ENCODE measurements around the gene PSMD1.

- TF ChIP-seq ZC3H10 (CRISPR knock-in tag; IDR thresholded peaks at IDR 0.05): no peak
- TF ChIP-seq RARB (CRISPR knock-in tag; IDR thresholded peaks at IDR 0.05): no peak
- TF ChIP-seq GLIS3 (CRISPR knock-in tag; IDR thresholded peaks at IDR 0.05): no peak
- TF ChIP-seq CREB5 (CRISPR knock-in tag; IDR thresholded peaks at IDR 0.05; ENCODE audit: low read depth): no peak
- no peak for TF ChIP-seq PATZ1 (CRISPR knock-in tag; IDR thresholded peaks at IDR 0.05; ENCODE audit: borderline replicate concordance)
- no peak for TF ChIP-seq ZFP3 (CRISPR knock-in tag; IDR thresholded peaks at IDR 0.05)
- TF ChIP-seq ARNTL (CRISPR knock-in tag; IDR thresholded peaks at IDR 0.05; ENCODE audit: borderline replicate concordance, low read depth): no peak
- no peak for TF ChIP-seq ESRRG (CRISPR knock-in tag; IDR thresholded peaks at IDR 0.05)
- TF ChIP-seq ISL1 (CRISPR knock-in tag; IDR thresholded peaks at IDR 0.05): no peak
- TF ChIP-seq ZNF8 (CRISPR knock-in tag; IDR thresholded peaks at IDR 0.05): no peak
- TF ChIP-seq ZFP30 (CRISPR knock-in tag; IDR thresholded peaks at IDR 0.05): no peak
- no peak for TF ChIP-seq TSHZ2 (CRISPR knock-in tag; IDR thresholded peaks at IDR 0.05)
- TF ChIP-seq ZNF565 (CRISPR knock-in tag; conservative IDR thresholded peaks at IDR 0.05; ENCODE audit: low read depth): no peak
- TF ChIP-seq BACH2 (CRISPR knock-in tag; IDR thresholded peaks at IDR 0.05; ENCODE audit: borderline replicate concordance): no peak
Observed at GRCh38 chr2:231036131-231036530, 20.5 kb upstream of the PSMD1 start.
